HepG2 (cell line): ENCODE measurements around the gene MAGI1. TPM values are rescaled to one million over a fixed set of nuclear protein-coding genes. Genes with fewer than 3 reads are reported as not detected.

Experiments used
- ATAD3A ChIP-seq: sonication (generic); formaldehyde crosslinking; IDR thresholded peaks from 2 replicates; pipeline ENCODE4 v1.4.0; 2020; ENCODE audit warnings: missing genetic modification reagents
- ATF7 ChIP-seq, 2 experiments: fragments of 450-650 bp in 1 of 2; sonication (generic) in 1 of 2; formaldehyde crosslinking in 1 of 2; IDR thresholded peaks; 2 replicates each; pipeline versions ENCODE4 v1.4.0 to v1.6.1; 2016 to 2020; ENCODE audit warnings: antibody characterized with exemption in 1 of 2, mild to moderate bottlenecking in 1 of 2, missing genetic modification reagents in 1 of 2
- BRF2 ChIP-seq: sonication (generic); formaldehyde crosslinking; IDR thresholded peaks from 2 replicates; pipeline ENCODE4 v1.8.1; 2022; ENCODE audit warnings: mild to moderate bottlenecking, missing genetic modification reagents
- CBX5 ChIP-seq: sonication (generic); formaldehyde crosslinking; IDR thresholded peaks from 2 replicates; pipeline ENCODE4 v1.4.0; 2020; ENCODE audit warnings: missing genetic modification reagents, borderline replicate concordance
- CEBPG ChIP-seq: IDR thresholded peaks from 2 replicates; pipeline ENCODE4 v1.6.1; 2016
- DBP ChIP-seq: sonication (generic); formaldehyde crosslinking; IDR thresholded peaks from 2 replicates; pipeline ENCODE4 v1.4.0; 2020; ENCODE audit warnings: missing genetic modification reagents; ENCODE audit errors: not compliant biosample characterization
- E2F5 ChIP-seq: sonication (generic); formaldehyde crosslinking; conservative IDR thresholded peaks from 2 replicates; pipeline ENCODE4 v1.4.0; 2020; ENCODE audit warnings: missing genetic modification reagents
- FOXP4 ChIP-seq: sonication (generic); formaldehyde crosslinking; IDR thresholded peaks from 2 replicates; pipeline ENCODE4 v1.4.0; 2020; ENCODE audit warnings: missing genetic modification reagents
- GFI1 ChIP-seq: sonication (generic); formaldehyde crosslinking; IDR thresholded peaks from 2 replicates; pipeline ENCODE4 v1.5.0; 2020; ENCODE audit warnings: missing genetic modification reagents, mild to moderate bottlenecking, borderline replicate concordance
- HINFP ChIP-seq: sonication (generic); formaldehyde crosslinking; IDR thresholded peaks from 2 replicates; pipeline ENCODE4 v1.4.0; 2020; ENCODE audit warnings: low read depth, mild to moderate bottlenecking, missing genetic modification reagents
- IRF9 ChIP-seq: sonication (generic); formaldehyde crosslinking; IDR thresholded peaks from 2 replicates; pipeline ENCODE4 v1.8.0; 2022; ENCODE audit warnings: missing genetic modification reagents, mild to moderate bottlenecking, borderline replicate concordance
- KDM5B ChIP-seq: sonication (generic); formaldehyde crosslinking; IDR thresholded peaks from 2 replicates; pipeline ENCODE4 v1.4.0; 2020; ENCODE audit warnings: missing genetic modification reagents, mild to moderate bottlenecking, borderline replicate concordance
- KDM6A ChIP-seq: IDR thresholded peaks from 2 replicates; pipeline ENCODE4 v1.6.1; 2016; ENCODE audit warnings: low read depth
- MYPOP ChIP-seq: sonication (generic); formaldehyde crosslinking; IDR thresholded peaks from 2 replicates; pipeline ENCODE4 v1.8.1; 2023; ENCODE audit warnings: mild to moderate bottlenecking, moderate library complexity, missing genetic modification reagents
- SIX1 ChIP-seq: sonication (generic); formaldehyde crosslinking; IDR thresholded peaks from 2 replicates; pipeline ENCODE4 v1.4.0; 2020; ENCODE audit warnings: missing genetic modification reagents, borderline replicate concordance
- SOX6 ChIP-seq, 2 experiments: fragments of 450-650 bp in 1 of 2; sonication (generic) in 1 of 2; formaldehyde crosslinking in 1 of 2; IDR thresholded peaks; 2 replicates each; pipeline versions ENCODE4 v1.4.0 to v1.6.1; 2017 to 2020; ENCODE audit warnings: antibody characterized with exemption in 1 of 2, mild to moderate bottlenecking in 1 of 2, missing genetic modification reagents in 1 of 2
- SP140L ChIP-seq: sonication (generic); formaldehyde crosslinking; IDR thresholded peaks from 2 replicates; pipeline ENCODE4 v1.4.0; 2020; ENCODE audit warnings: missing genetic modification reagents, borderline replicate concordance
- TCF12 ChIP-seq, 2 experiments: fragments of 450-650 bp in 1 of 2; sonication (generic) in 1 of 2; formaldehyde crosslinking in 1 of 2; IDR thresholded peaks; 2 replicates each; pipeline versions ENCODE4 v1.6.1 to v1.8.0; 2017 to 2022; ENCODE audit warnings: antibody characterized with exemption in 1 of 2, mild to moderate bottlenecking in 1 of 2, missing genetic modification reagents in 1 of 2, moderate library complexity in 1 of 2
- ZNF264 ChIP-seq: sonication (generic); formaldehyde crosslinking; IDR thresholded peaks from 2 replicates; pipeline ENCODE4 v1.4.0; 2020; ENCODE audit warnings: missing genetic modification reagents
- ZNF709 ChIP-seq: sonication (generic); formaldehyde crosslinking; IDR thresholded peaks from 2 replicates; pipeline ENCODE4 v1.5.0; 2020; ENCODE audit warnings: mild to moderate bottlenecking, missing genetic modification reagents
- ZNF878 ChIP-seq: sonication (generic); formaldehyde crosslinking; IDR thresholded peaks from 2 replicates; pipeline ENCODE4 v1.8.1; 2023; ENCODE audit warnings: mild to moderate bottlenecking, missing genetic modification reagents, moderate library complexity
- polyA plus RNA-seq, 8 experiments: library from polyadenylated mRNA; depleted of rRNA in 3 of 8; stranded (reverse) in 7 of 8; unstranded in 1 of 8; fragments of >200 nt; fragmentation: Illumina TruSeq in 4 of 8; extraction: Trizol in 4 of 8; gene quantifications; 2 replicates each; pipeline versions ENCODE4 v1.2.1 to v1.2.3, GENCODE V29; 2011 to 2016; ENCODE audit warnings: low read depth in 4 of 8, missing spikeins in 1 of 8, mixed read lengths in 1 of 8; ENCODE audit not compliant: insufficient read depth in 1 of 8
- total RNA-seq, 5 experiments: library from RNA; depleted of rRNA; stranded (reverse); fragments of >200 nt; fragmentation: Illumina TruSeq; extraction: Trizol; gene quantifications; 2 replicates each; pipeline ENCODE4 v1.2.3, GENCODE V29; 2016; ENCODE audit warnings: low read depth in 1 of 5

The MAGI1 gene
- total and polyA plus RNA-seq, 2 of the 13 experiments (the other 11 are each of a cell fraction or from before 2014, with no cell fraction given): 22.2 to 26.0 TPM

GRCh38 chr3:65729555-65729954, 309.2 kb downstream of the MAGI1 start (continued):
- no peak for TF ChIP-seq KDM5B (CRISPR knock-in tag)
- peak; percentile 60; the same call in 1 of the 2 replicates for TF ChIP-seq KDM6A (CRISPR knock-in tag)
- TF ChIP-seq TCF12 (IDR thresholded peaks at IDR 0.05): no peak
- TF ChIP-seq TCF12 (CRISPR knock-in tag; IDR thresholded peaks at IDR 0.05): no peak
- peak; percentile 88 for TF ChIP-seq GFI1 (CRISPR knock-in tag)
- no peak for TF ChIP-seq ZNF709 (CRISPR knock-in tag)
- TF ChIP-seq FOXP4: peak; percentile 62
- TF ChIP-seq DBP (CRISPR knock-in tag): no peak
- peak; percentile 51 for TF ChIP-seq CEBPG (CRISPR knock-in tag)
- no peak for TF ChIP-seq SP140L
- no peak for TF ChIP-seq HINFP (CRISPR knock-in tag)
- peak; percentile 64; the same call in 1 of the 2 replicates for TF ChIP-seq ZNF264 (CRISPR knock-in tag)
- no peak for TF ChIP-seq SOX6 (IDR thresholded peaks at IDR 0.05)
- peak; percentile 60 for TF ChIP-seq SOX6 (CRISPR knock-in tag; IDR thresholded peaks at IDR 0.05)
- no peak for TF ChIP-seq MYPOP
- TF ChIP-seq SIX1: peak; percentile 52; the same call in 1 of the 2 replicates
- TF ChIP-seq IRF9 (CRISPR knock-in tag): no peak
- no peak for TF ChIP-seq BRF2 (CRISPR knock-in tag)
- no peak for TF ChIP-seq E2F5 (CRISPR knock-in tag)
- no peak for TF ChIP-seq ATAD3A (CRISPR knock-in tag)
- TF ChIP-seq ZNF878 (CRISPR knock-in tag): no peak
- TF ChIP-seq ATF7 (IDR thresholded peaks at IDR 0.05): no peak
- no peak for TF ChIP-seq ATF7 (CRISPR knock-in tag; IDR thresholded peaks at IDR 0.05)
- peak; percentile 24; the same call in 1 of the 2 replicates for TF ChIP-seq CBX5 (CRISPR knock-in tag)
